Measurements from ENCODE around the gene TATDN3.

GRCh38 chr1:212791261-212791675, 426 bp upstream of the TATDN3 start:
- TF ChIP-seq EZH2 (IDR thresholded peaks at IDR 0.05) = no peak
- no peak for TF ChIP-seq POLR2AphosphoS5 (IDR thresholded peaks at IDR 0.05; ENCODE audit: borderline replicate concordance, low read depth, low read length)
